Panc1 (cell line): ENCODE measurements around the gene GPR15LG. TPM values are rescaled to one million over a fixed set of nuclear protein-coding genes. Genes with fewer than 3 reads are reported as not detected.

Source experiments
- ATAC-seq: fragments of 200-7000 bp; cut with Tn5 transposase; 2 replicates; pipeline ENCODE4 v1.9.1; 2020; ENCODE audit warnings: mild to moderate bottlenecking, moderate library complexity
- BruUV-seq: library from RNA; stranded (reverse); fragments of 400-500 nt; replicated peaks from 2 replicates; lab custom pipeline; 2021; lab: Mats Ljungman, UMichigan
- CTCF ChIA-PET: fragments of 300-600 bp; sonication (Branson Sonifier 250); formaldehyde crosslinking; loops from one replicate; lab custom pipeline; 2022; ENCODE audit warnings: antibody characterized with exemption; lab: Charles Lee
- POLR2A ChIA-PET: fragments of 300-600 bp; sonication (Branson Sonifier 250); formaldehyde crosslinking; loops from one replicate; lab custom pipeline; 2022; ENCODE audit warnings: antibody characterized with exemption; lab: Charles Lee
- DNase-seq: peaks from one replicate; pipeline ENCODE4 v3.0.0-alpha.2; 2010; ENCODE audit warnings: low read depth, low spot score
- H3K27ac ChIP-seq: 2 replicates; pipeline ENCODE4 v1.5.1; 2011; ENCODE audit warnings: mild to moderate bottlenecking, low read length, inconsistent platforms
- H3K27me3 ChIP-seq: fragments of 200-500 bp; sonication (Bioruptor generic); 2 replicates; pipeline ENCODE4 v1.6.0; 2014; ENCODE audit warnings: low read length, inconsistent platforms; ENCODE audit not compliant: control insufficient read depth, insufficient read depth
- H3K36me3 ChIP-seq: fragments of 200-500 bp; sonication (Bioruptor generic); 2 replicates; pipeline ENCODE4 v1.5.1; 2014; ENCODE audit warnings: inconsistent platforms, mild to moderate bottlenecking, low read length, moderate library complexity; ENCODE audit not compliant: control insufficient read depth, insufficient read depth
- H3K4me1 ChIP-seq: 2 replicates; pipeline ENCODE4 v1.5.1; 2011; ENCODE audit warnings: inconsistent platforms, mild to moderate bottlenecking, low read length, moderate library complexity; ENCODE audit not compliant: control insufficient read depth, insufficient read depth
- H3K4me3 ChIP-seq, 2 experiments: 2 replicates each; pipeline ENCODE4 v1.5.1; 2011 to 2012; ENCODE audit warnings: low read depth in 2 of 2, low read length in 2 of 2, mild to moderate bottlenecking in 2 of 2, inconsistent platforms in 1 of 2, moderate library complexity in 1 of 2
- H3K9me3 ChIP-seq: fragments of 200-500 bp; sonication (Bioruptor generic); 2 replicates; pipeline ENCODE4 v1.5.1; 2014; ENCODE audit warnings: low read depth, mild to moderate bottlenecking, inconsistent platforms, low read length, moderate library complexity; ENCODE audit not compliant: control insufficient read depth, insufficient read depth
- POLR2AphosphoS5 ChIP-seq: IDR thresholded peaks from 2 replicates; pipeline ENCODE4 v1.6.1; 2012; ENCODE audit warnings: mild to moderate bottlenecking, low read depth, low read length, moderate library complexity
- SIN3A ChIP-seq: IDR thresholded peaks from 2 replicates; pipeline ENCODE4 v1.6.1; 2012; ENCODE audit warnings: low read depth, mild to moderate bottlenecking, low read length, moderate library complexity, borderline replicate concordance; ENCODE audit not compliant: insufficient read depth
- TCF7L2 ChIP-seq: IDR thresholded peaks from 2 replicates; pipeline ENCODE4 v1.6.1; 2011; ENCODE audit warnings: mild to moderate bottlenecking, low read depth, low read length, inconsistent platforms
- in situ Hi-C: cut with HindIII; loops from 2 replicates; pipeline ENCODE4 v1.10.0; 2016; ENCODE audit warnings: low sequenced_read_pairs, low pct_unique_long_range_greater_than_20kb
- intact Hi-C: fragments of 100-400 bp; cut with micrococcal nuclease; formaldehyde crosslinking; loops from one replicate; pipeline ENCODE4 v1.10.0; 2022; ENCODE audit not compliant: unreplicated experiment
- total RNA-seq: library from RNA; stranded (reverse); gene quantifications from one replicate; pipeline ENCODE4 v1.2.1, GENCODE V29; 2021; ENCODE audit not compliant: unreplicated experiment
- TF ChIP-seq, protein P1 (sequence below): fragments of 450-650 bp; IDR thresholded peaks from 2 replicates; pipeline ENCODE4 v1.5.1; 2017; ENCODE audit warnings: mild to moderate bottlenecking
- TF ChIP-seq, protein P2 (sequence below), 2 experiments: IDR thresholded peaks; 2 replicates each; pipeline ENCODE4 v1.6.1; 2011 to 2012; ENCODE audit warnings: low read depth in 2 of 2, control low read depth in 1 of 2, low read length in 1 of 2, mild to moderate bottlenecking in 1 of 2, moderate library complexity in 1 of 2; ENCODE audit not compliant: insufficient read depth in 1 of 2

Gene GPR15LG
- total RNA-seq, 1 experiment from 2014 or later, result 0.41 TPM

DNA sequence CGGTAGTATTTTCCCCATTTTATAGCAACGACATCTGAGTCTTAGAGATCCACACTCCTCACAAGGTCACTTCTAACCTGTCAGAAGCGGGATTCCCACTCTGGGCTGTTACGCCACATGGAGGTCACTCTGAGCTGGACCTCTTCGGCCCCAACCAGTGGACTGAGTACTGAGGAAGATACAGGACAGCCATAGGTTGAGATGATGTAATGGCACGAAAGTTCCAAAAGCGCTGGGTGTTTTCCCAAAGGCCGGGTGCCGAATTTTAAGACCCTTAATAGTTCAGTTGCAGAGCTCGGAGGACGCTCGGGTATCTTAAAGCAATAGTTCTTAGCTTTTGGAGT lies 33.6 kb upstream of the GPR15LG start:
- H3K27ac ChIP-seq, result peak overlapping the region; percentile 95
- DNase-seq, result no peak
- H3K27me3 ChIP-seq, result no peaks in the 10 kb centered on the region
- in situ Hi-C loops, result no loop called here
- intact Hi-C loops, result no loop called here
- ATAC-seq, result peak; percentile 22; the same call in 1 of the 2 replicates
- H3K36me3 ChIP-seq, result peaks cover 40% of the 10 kb centered on the region
- H3K9me3 ChIP-seq, result no peaks in the 10 kb centered on the region
- TF ChIP-seq, protein P1, sequence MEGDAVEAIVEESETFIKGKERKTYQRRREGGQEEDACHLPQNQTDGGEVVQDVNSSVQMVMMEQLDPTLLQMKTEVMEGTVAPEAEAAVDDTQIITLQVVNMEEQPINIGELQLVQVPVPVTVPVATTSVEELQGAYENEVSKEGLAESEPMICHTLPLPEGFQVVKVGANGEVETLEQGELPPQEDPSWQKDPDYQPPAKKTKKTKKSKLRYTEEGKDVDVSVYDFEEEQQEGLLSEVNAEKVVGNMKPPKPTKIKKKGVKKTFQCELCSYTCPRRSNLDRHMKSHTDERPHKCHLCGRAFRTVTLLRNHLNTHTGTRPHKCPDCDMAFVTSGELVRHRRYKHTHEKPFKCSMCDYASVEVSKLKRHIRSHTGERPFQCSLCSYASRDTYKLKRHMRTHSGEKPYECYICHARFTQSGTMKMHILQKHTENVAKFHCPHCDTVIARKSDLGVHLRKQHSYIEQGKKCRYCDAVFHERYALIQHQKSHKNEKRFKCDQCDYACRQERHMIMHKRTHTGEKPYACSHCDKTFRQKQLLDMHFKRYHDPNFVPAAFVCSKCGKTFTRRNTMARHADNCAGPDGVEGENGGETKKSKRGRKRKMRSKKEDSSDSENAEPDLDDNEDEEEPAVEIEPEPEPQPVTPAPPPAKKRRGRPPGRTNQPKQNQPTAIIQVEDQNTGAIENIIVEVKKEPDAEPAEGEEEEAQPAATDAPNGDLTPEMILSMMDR, result no peak
- TF ChIP-seq TCF7L2 (no peak), SIN3A (no peak), POLR2AphosphoS5 (no peak)
- TF ChIP-seq, protein P2, sequence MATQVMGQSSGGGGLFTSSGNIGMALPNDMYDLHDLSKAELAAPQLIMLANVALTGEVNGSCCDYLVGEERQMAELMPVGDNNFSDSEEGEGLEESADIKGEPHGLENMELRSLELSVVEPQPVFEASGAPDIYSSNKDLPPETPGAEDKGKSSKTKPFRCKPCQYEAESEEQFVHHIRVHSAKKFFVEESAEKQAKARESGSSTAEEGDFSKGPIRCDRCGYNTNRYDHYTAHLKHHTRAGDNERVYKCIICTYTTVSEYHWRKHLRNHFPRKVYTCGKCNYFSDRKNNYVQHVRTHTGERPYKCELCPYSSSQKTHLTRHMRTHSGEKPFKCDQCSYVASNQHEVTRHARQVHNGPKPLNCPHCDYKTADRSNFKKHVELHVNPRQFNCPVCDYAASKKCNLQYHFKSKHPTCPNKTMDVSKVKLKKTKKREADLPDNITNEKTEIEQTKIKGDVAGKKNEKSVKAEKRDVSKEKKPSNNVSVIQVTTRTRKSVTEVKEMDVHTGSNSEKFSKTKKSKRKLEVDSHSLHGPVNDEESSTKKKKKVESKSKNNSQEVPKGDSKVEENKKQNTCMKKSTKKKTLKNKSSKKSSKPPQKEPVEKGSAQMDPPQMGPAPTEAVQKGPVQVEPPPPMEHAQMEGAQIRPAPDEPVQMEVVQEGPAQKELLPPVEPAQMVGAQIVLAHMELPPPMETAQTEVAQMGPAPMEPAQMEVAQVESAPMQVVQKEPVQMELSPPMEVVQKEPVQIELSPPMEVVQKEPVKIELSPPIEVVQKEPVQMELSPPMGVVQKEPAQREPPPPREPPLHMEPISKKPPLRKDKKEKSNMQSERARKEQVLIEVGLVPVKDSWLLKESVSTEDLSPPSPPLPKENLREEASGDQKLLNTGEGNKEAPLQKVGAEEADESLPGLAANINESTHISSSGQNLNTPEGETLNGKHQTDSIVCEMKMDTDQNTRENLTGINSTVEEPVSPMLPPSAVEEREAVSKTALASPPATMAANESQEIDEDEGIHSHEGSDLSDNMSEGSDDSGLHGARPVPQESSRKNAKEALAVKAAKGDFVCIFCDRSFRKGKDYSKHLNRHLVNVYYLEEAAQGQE (IDR thresholded peaks at IDR 0.05; ENCODE audit: insufficient read depth in 1 of 2, low read depth in 2 of 2, low read length in 1 of 2), result no peak
- ChIA-PET POLR2A (no interaction called here), CTCF (no interaction called here)
- no TSS peak for BruUV-seq
- H3K4me3 ChIP-seq, result peak overlapping the region; percentile 93 to 98
- H3K4me1 ChIP-seq, result peaks cover 12% of the 10 kb centered on the region

DNA sequence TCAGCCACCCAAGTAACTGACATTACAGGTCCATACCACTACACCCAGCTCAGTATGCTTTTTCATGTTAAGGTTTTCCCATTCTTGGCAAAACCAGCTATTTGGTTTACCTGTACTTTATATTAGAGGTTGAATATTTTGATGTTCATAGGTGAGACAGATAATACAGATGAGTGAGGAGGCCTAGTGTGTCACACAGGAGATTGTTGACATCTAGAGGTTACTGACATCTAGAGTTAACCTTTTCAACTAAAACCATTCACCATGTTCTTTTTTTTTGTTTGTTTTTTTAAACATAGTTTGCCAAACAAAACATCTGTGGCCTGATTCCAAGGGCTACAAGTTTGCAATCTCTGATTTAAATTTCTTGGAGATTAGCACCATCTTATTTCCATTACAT lies 26.3 kb upstream of the GPR15LG start:
- Histone ChIP-seq H3K4me1 (no peaks in the 10 kb centered on the region), H3K27ac (no peak overlapping the region), H3K27me3 (no peaks in the 10 kb centered on the region), H3K36me3 (peaks cover 76% of the 10 kb centered on the region), H3K9me3 (no peaks in the 10 kb centered on the region), H3K4me3 (no peak overlapping the region)
- TF ChIP-seq, protein P2 (IDR thresholded peaks at IDR 0.05; ENCODE audit: insufficient read depth in 1 of 2, low read depth in 2 of 2, low read length in 1 of 2), result no peak
- TF ChIP-seq, protein P1, result no peak
- no peak for TF ChIP-seq POLR2AphosphoS5
- no peak for TF ChIP-seq TCF7L2
- no peak for TF ChIP-seq SIN3A
- DNase-seq (no peak), ATAC-seq (no peak)
- POLR2A ChIA-PET, result interaction anchor here (1.0 kb wide), 1 partner anchor 8 kb away, joined by 3 read pairs; the partner anchor contains the start of gene GHITM
- in situ Hi-C loops (no loop called here), intact Hi-C loops (loop anchor here (5.0 kb wide), 1 partner anchor 60 kb away; no protein-coding TSS in a partner anchor)
- CTCF ChIA-PET, result interaction anchor here (0.9 to 1.8 kb wide), 4 partner anchors 55 to 390 kb away, joined by 3 to 4 read pairs (median 4); no protein-coding TSS in a partner anchor
- no TSS peak for BruUV-seq
